ENCODE measurements around the gene ZNF234. TPM values are rescaled to one million over a fixed set of nuclear protein-coding genes. Genes with fewer than 3 reads are reported as not detected.

The ZNF234 gene
- total and polyA plus RNA-seq, 8 donors: 0.58 to 11.6 (median 2.0) TPM

GRCh38 chr19:44204772-44205171 lies 63.4 kb downstream of the ZNF234 start:
- no peaks in the 10 kb centered on the region for H3K27me3 ChIP-seq
- H3K36me3 ChIP-seq: no peaks in the 10 kb centered on the region
- no peak overlapping the region for H3K4me3 ChIP-seq
- DNase-seq: no peak
- TF ChIP-seq CTCF (IDR thresholded peaks at IDR 0.05) (no peak), EP300 (IDR thresholded peaks at IDR 0.05) (no peak), POLR2A (IDR thresholded peaks at IDR 0.05) (no peak), POLR2AphosphoS5 (IDR thresholded peaks at IDR 0.05) (no peak)
- H3K27ac ChIP-seq: no peak overlapping the region
- 71 to 85% (median 81%) methylated on average over 2 of the region's 2 CpGs for WGBS, 5 donors
- intact Hi-C loops (cut with DNase I; ENCODE audit: low total_unique reads): no loop called here
- peaks cover 0 to 64% (median 37%) of the 10 kb centered on the region in 4 donors for H3K9me3 ChIP-seq
- peaks cover 0 to 7% (median 3%) of the 10 kb centered on the region in 4 donors for H3K4me1 ChIP-seq

- intact Hi-C loops (cut with DNase I; ENCODE audit: low total_unique reads): no loop called here
- WGBS, 5 donors: 4 to 5% (median 4%) methylated on average over 26 of the region's 26 CpGs
- H3K4me3 ChIP-seq: peak overlapping the region; percentile 51 to 70 (median 64)
- H3K4me1 ChIP-seq: peaks cover 0 to 10% (median 4%) of the 10 kb centered on the region in 4 donors
- peaks cover 0 to 49% (median 23%) of the 10 kb centered on the region in 4 donors for H3K9me3 ChIP-seq
- TF ChIP-seq POLR2AphosphoS5 (IDR thresholded peaks at IDR 0.05) (peak; percentile 72 to 90 (median 86)), CTCF (IDR thresholded peaks at IDR 0.05) (no peak)
- no peaks in the 10 kb centered on the region for H3K36me3 ChIP-seq
- peak; percentile 87 to 97 for DNase-seq
- peak overlapping the region; percentile 75 to 88 (median 85) for H3K27ac ChIP-seq
- H3K27me3 ChIP-seq: no peaks in the 10 kb centered on the region
Measured at GRCh38 chr19:44207126-44207803, 65.9 kb downstream of the ZNF234 start.

Other genes starting within 250 kb of the ZNF234 start
- 10 to 100 TPM in 1 of 5 donors, 1 to 10 TPM in 3, under 1 TPM in 1; 0.89 to 17.1 (median 8.1) TPM for gene ZNF45, start 206.3 kb upstream of the ZNF234 start, total RNA-seq
- gene ZNF45, start 206.3 kb upstream of the ZNF234 start, polyA plus RNA-seq: 1 to 10 TPM; 3.3 to 4.9 (median 3.7) TPM
- gene ZNF221, start 190.3 kb upstream of the ZNF234 start, total RNA-seq: 10 to 100 TPM in 1 of 5 donors, 1 to 10 TPM in 3, not detected in 1; 1.4 to 12.1 (median 7.0) TPM
- gene ZNF221, start 190.3 kb upstream of the ZNF234 start, polyA plus RNA-seq: under 1 TPM; 0.31 to 0.76 (median 0.40) TPM
- gene ZNF155, start 157.4 kb upstream of the ZNF234 start, total RNA-seq: 1 to 10 TPM in 4 of 5 donors, not detected in 1; 4.2 to 9.4 (median 5.1) TPM
- gene ZNF155, start 157.4 kb upstream of the ZNF234 start, polyA plus RNA-seq: 1 to 10 TPM; 3.7 to 4.7 (median 3.8) TPM
- 10 to 100 TPM in 1 of 5 donors, 1 to 10 TPM in 3, not detected in 1; 1.3 to 16.1 (median 6.3) TPM for gene ZNF230, start 138.6 kb upstream of the ZNF234 start, total RNA-seq
- gene ZNF230, start 138.6 kb upstream of the ZNF234 start, polyA plus RNA-seq: 1 to 10 TPM; 1.1 to 2.1 (median 1.1) TPM
- gene ZNF222, start 116.2 kb upstream of the ZNF234 start, total RNA-seq: 1 to 10 TPM in 2 of 5 donors, not detected in 3; 2.2 to 6.1 TPM
- gene ZNF222, start 116.2 kb upstream of the ZNF234 start, polyA plus RNA-seq: 1 to 10 TPM; 1.1 to 2.8 (median 1.7) TPM
- gene ZNF223, start 89.5 kb upstream of the ZNF234 start, total RNA-seq: 1 to 10 TPM in 2 of 5 donors, not detected in 3; 8.0 to 8.1 TPM
- 1 to 10 TPM; 1.2 to 8.6 (median 2.9) TPM for gene ZNF223, start 89.5 kb upstream of the ZNF234 start, polyA plus RNA-seq
- 1 to 10 TPM in 3 of 5 donors, under 1 TPM in 1, not detected in 1; 0.29 to 7.6 (median 3.9) TPM for gene ZNF284, start 69.4 kb upstream of the ZNF234 start, total RNA-seq
- gene ZNF284, start 69.4 kb upstream of the ZNF234 start, polyA plus RNA-seq: under 1 TPM; 0.15 to 0.68 (median 0.37) TPM
- gene ZNF224, start 47.2 kb upstream of the ZNF234 start, total RNA-seq: 10 to 100 TPM; 14.6 to 54.0 (median 19.2) TPM
- 10 to 100 TPM in 1 of 3 donors, 1 to 10 TPM in 2; 6.9 to 13.6 (median 9.9) TPM for gene ZNF224, start 47.2 kb upstream of the ZNF234 start, polyA plus RNA-seq
- gene ZNF225, start 28.2 kb upstream of the ZNF234 start, total RNA-seq: 1 to 10 TPM in 4 of 5 donors, under 1 TPM in 1; 0.29 to 8.3 (median 2.7) TPM
- gene ZNF225, start 28.2 kb upstream of the ZNF234 start, polyA plus RNA-seq: 1 to 10 TPM in 2 of 3 donors, under 1 TPM in 1; 1.00 to 1.8 (median 1.2) TPM
- 10 to 100 TPM in 3 of 5 donors, 1 to 10 TPM in 2; 9.3 to 49.2 (median 25.8) TPM for gene ZNF226, start 23.5 kb downstream of the ZNF234 start, total RNA-seq
- gene ZNF226, start 23.5 kb downstream of the ZNF234 start, polyA plus RNA-seq: 10 to 100 TPM; 11.7 to 21.4 (median 14.9) TPM
- gene ZNF227, start 71.0 kb downstream of the ZNF234 start, total RNA-seq: 10 to 100 TPM in 2 of 5 donors, 1 to 10 TPM in 1, under 1 TPM in 2; 0.58 to 31.9 (median 6.7) TPM
- gene ZNF227, start 71.0 kb downstream of the ZNF234 start, polyA plus RNA-seq: 1 to 10 TPM; 3.1 to 7.9 (median 3.5) TPM
- 1 to 10 TPM in 1 of 5 donors, under 1 TPM in 1, not detected in 3; 0.58 to 3.7 TPM for gene ZNF233, start 118.3 kb downstream of the ZNF234 start, total RNA-seq
- gene ZNF233, start 118.3 kb downstream of the ZNF234 start, polyA plus RNA-seq: under 1 TPM; 0.25 to 0.46 (median 0.43) TPM
- 10 to 100 TPM in 1 of 5 donors, 1 to 10 TPM in 3, under 1 TPM in 1; 0.89 to 14.9 (median 2.9) TPM for gene ZNF235, start 163.5 kb downstream of the ZNF234 start, total RNA-seq
- gene ZNF235, start 163.5 kb downstream of the ZNF234 start, polyA plus RNA-seq: 1 to 10 TPM; 1.1 to 1.5 (median 1.2) TPM
- 10 to 100 TPM in 2 of 5 donors, 1 to 10 TPM in 3; 1.2 to 20.1 (median 9.7) TPM for gene ZNF112, start 215.1 kb downstream of the ZNF234 start, total RNA-seq
- 1 to 10 TPM; 1.1 to 1.7 (median 1.2) TPM for gene ZNF112, start 215.1 kb downstream of the ZNF234 start, polyA plus RNA-seq

Data from stomach (tissue), 9 donors.